EH (cell line): ENCODE measurements around the gene NEIL1.
"Not testable (repeated sequence)": the region's sequence is repeated elsewhere in the genome, so short reads cannot be mapped to it uniquely, and the experiment has no call there.

ENCODE experiments used
- DNase-seq: peaks from one replicate; pipeline ENCODE4 v3.0.0-alpha.2; 2015; ENCODE audit warnings: low read depth

The NEIL1 gene, protein sequence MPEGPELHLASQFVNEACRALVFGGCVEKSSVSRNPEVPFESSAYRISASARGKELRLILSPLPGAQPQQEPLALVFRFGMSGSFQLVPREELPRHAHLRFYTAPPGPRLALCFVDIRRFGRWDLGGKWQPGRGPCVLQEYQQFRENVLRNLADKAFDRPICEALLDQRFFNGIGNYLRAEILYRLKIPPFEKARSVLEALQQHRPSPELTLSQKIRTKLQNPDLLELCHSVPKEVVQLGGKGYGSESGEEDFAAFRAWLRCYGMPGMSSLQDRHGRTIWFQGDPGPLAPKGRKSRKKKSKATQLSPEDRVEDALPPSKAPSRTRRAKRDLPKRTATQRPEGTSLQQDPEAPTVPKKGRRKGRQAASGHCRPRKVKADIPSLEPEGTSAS

GRCh38 chr15:75346796-75347221, at the start of gene NEIL1:
Gene NEIL1, plus strand, starts transcription at chr15:75347039. Its CDS starts 1,867 bp downstream, at chr15:75348906.
- DNase-seq = no peak

DNA sequence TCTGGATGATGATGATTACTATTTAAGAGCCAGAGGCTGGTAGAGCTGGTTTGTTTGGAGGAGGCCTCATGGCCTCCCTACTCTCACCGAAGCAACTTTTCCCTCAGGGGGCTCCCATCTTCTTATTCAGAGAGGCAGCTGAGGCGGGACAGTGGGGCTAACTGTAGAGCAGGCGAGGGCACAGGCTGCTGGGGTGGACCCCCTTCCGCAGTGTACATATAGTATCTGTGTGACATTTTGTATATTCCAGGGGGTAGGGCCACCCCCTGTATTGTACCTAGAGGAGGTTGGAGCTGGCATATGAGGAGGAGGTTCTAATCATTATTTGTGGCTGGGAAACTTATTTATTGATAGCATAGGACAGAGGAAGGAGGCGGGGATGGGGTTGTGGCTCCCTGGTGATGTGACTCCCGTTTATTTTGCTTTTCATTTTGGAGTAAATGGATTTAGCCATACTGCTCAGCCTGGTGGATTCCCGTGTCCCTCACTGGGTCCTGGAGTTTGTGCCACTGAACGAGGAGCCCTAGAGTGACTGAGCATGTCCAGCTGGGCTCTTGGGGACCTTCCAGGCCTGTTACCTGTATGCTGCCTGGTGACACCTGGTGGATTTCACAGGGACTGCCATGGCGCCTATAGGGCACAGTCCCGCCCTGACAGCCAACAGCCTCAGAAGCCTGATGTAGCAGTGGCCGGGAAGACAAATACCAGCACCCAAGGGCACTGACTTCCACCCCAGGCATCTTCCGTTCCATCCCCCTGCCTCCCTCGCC, 48.1 kb upstream of the NEIL1 start:
- not testable (repeated sequence) for DNase-seq

- not testable (repeated sequence) for DNase-seq
Measured at GRCh38 chr15:75299311-75299688, 47.5 kb upstream of the NEIL1 start.

- not testable (repeated sequence) for DNase-seq
Measured at GRCh38 chr15:75300026-75300425, 46.8 kb upstream of the NEIL1 start.

DNA sequence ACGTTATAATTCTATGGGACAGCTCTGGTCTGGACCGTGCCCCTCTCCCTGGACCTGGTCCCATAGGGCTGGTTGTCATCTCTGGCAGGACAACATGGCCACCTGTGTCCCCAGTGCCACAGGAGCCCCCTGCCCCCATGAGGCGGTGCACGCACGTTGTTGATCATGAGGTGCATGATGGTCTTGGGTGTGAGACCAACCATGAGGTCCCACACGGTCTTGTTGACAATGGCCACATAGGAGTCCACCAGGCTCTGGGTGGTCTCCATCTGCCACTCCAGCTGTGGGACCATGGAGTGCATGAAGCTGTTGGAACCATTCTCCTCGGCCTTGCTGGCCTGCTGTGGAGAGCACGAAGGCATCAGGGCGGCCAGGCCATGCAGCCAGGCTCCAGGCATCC, 44.5 kb upstream of the NEIL1 start:
- DNase-seq = no peak

- DNase-seq = not testable (repeated sequence)
Measured at GRCh38 chr15:75302753-75303152, 44.1 kb upstream of the NEIL1 start.

GRCh38 chr15:75306188-75306587, 40.7 kb upstream of the NEIL1 start:
- DNase-seq = no peak

DNA sequence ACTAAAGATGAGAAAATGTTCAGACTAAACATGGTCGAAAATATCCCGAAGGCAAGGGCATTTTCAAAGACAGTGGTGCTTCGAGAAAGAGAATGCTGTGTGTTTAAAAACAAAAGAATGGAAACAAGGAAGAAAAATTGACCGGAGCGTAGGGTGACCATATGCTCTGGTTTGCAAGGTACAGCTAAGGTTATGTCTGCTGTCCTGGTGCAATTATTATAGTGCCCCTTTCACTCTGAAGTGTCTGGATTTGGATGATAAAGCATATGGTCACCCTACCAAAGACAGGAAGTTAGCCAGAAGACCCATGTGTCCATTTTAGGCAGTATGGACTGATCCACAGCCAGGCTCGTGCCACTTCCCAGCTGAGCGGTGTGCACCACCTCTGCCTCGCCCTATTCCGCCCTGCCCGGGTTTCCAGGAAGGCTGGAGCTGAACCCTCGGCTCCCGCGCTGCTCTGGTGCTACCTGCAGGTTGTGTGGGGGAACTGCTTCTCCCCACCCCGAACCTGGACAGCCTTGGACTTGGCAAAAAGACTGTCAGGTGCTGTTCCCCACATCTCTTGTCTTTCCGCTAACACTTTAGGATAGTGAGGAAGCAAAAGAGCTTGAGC, 39.0 kb upstream of the NEIL1 start:
- peak; percentile 20 for DNase-seq

DNA sequence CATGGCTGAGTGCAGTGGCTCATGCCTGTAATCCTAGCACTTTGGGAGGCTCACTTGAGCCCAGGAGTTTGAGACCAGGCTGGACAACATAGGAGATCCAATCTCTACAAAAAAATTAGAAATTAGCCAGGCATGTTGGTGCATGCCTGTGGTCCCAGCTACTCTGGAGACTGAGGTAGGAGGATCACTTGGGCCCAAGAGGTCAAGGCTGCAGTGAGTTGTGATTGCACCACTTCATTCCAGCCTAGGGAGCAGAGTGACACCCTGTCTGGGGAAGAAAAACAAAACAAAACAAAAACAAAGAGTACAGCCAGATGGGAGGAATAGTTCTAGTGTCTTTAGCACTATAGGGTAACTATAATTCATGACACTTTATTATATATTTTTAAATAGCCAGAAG, 37.1 kb upstream of the NEIL1 start:
- peak; percentile 39 for DNase-seq

DNA sequence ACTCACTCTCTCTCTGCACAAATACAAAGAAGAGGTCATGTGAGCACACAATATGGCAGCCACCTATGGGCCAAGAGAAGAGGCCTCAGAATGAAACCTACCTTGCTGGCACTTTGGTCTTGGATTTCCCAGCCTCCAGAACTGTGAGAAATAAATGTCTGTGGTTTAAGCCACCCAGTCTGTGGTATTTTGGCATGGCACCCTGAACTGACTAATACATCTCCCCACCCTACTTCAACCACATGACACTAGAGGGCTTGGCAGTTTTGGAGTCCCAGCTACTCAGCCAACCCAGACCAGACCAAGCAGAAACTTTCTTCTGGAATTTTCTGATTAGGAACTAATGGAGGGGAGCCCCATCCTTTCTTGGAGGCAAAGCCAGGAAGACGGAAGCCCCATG, 34.3 kb upstream of the NEIL1 start:
- DNase-seq = peak; percentile 49

GRCh38 chr15:75313116-75313845, 33.6 kb upstream of the NEIL1 start:
- no peak for DNase-seq

- DNase-seq = no peak
Measured at GRCh38 chr15:75314552-75315290, 32.1 kb upstream of the NEIL1 start.

- not testable (repeated sequence) for DNase-seq
Measured at GRCh38 chr15:75319231-75319897, 27.5 kb upstream of the NEIL1 start.

- DNase-seq = no peak
Measured at GRCh38 chr15:75321711-75322110, 25.1 kb upstream of the NEIL1 start.

- no peak for DNase-seq
Measured at GRCh38 chr15:75325922-75326321, 20.9 kb upstream of the NEIL1 start.

GRCh38 chr15:75327005-75327404, 19.8 kb upstream of the NEIL1 start:
- DNase-seq = no peak

DNA sequence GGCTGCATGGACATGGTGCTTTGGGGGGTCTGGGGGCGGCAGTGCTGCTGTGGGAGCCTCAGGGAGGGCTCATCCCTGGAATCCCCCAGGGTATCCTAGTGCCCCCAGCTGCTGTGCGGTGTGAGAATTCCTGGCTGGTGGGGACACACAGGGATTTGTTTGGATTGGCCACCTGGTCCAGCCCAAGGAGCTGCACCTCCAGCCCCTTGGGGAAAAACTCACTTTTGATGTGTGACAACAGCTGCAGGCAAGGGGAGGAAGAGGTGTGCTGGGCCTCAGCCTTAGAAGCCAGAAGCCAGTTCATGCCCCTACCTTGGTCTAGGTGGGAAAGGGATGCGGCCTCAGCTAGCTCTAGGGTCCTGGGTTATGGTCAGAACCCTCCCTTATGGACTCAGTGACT, 19.3 kb upstream of the NEIL1 start:
- DNase-seq = no peak

- no peak for DNase-seq
Measured at GRCh38 chr15:75328493-75329314, 18.1 kb upstream of the NEIL1 start.

DNA sequence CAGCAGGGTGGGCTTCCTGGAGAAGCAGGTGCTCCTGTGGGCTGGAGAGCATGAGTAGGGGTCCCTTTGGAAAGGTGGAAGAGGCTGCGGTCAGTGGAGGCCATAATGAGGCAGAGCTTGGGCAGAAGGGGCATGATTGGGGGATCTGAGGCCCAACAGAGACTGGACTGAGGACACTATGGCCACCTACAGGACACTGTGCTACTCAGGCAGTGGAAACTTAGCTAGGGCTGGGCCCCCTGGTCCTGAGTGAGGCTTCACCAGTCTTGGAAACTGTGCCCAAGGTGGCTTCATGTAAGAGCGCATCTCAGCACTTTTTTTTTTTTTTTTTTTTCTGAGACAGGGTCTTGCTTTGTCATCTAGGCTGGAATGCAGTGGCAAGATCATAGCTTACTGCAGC, 17.3 kb upstream of the NEIL1 start:
- no peak for DNase-seq

GRCh38 chr15:75332093-75332492, 14.7 kb upstream of the NEIL1 start:
- DNase-seq = not testable (repeated sequence)
